Measurements from ENCODE around the gene GCN1. TPM values are rescaled to one million over a fixed set of nuclear protein-coding genes. Genes with fewer than 3 reads are reported as not detected.

GCN1 gene
- total and polyA plus RNA-seq, 2 of the 8 experiments (the other 6 are each of a cell fraction or from before 2014, with no cell fraction given) = 61.4 to 133 TPM

DNA sequence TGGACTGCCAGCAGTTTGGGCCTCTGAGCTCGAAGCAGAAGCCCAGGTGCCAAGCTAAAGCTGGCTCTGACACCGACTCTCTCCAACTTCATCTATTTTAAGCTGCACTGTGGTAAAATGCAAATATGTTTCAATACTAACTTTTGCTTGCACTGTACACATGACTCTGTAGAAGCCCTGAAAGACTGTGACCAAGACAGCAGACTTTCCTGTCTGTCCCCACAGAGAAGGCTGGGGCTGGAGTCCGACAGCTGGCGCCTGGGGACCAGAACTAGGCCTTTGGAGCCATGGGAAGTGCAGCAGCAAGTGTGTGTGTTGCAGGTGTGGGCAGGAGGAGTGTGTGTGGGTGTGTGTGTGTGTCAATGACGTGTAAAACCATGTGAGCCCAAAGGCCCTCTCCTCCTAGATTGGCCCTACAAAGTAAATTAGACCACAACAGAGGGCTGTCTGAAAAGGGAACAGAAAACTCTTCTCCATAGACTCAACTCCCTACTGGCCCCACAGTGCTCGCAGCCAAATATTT, 61.6 kb downstream of the GCN1 start (continued):
- TF ChIP-seq HDAC6 (IDR thresholded peaks at IDR 0.05; ENCODE audit: low read depth, low read length) (no peak), MAFK (IDR thresholded peaks at IDR 0.05; ENCODE audit: low read depth, low read length) (no peak), TAF7 (optimal IDR thresholded peaks at IDR 0.05; ENCODE audit: borderline replicate concordance, low read depth, low read length) (no peak), CHD1 (IDR thresholded peaks at IDR 0.05; ENCODE audit: low read depth, low read length) (no peak)

Measured in H1 (cell line).